Superior temporal gyrus (tissue), 1 donor: ENCODE results near the gene AARS1.
A peak's percentile ranks its signal among the peaks of the same experiment; 100 is the strongest.
"Not testable (repeated sequence)": the region's sequence is repeated elsewhere in the genome, so short reads cannot be mapped to it uniquely, and the experiment has no call there.

Source experiments
- DNase-seq: peaks from one replicate; pipeline ENCODE4 v3.0.0-alpha.2; 2016; ENCODE audit errors: extremely low spot score

Gene AARS1

GRCh38 chr16:70289229-70290094 is at the start of gene AARS1:
Gene AARS1 (minus strand): TSS chr16:70289506. CDS start chr16:70282763, 6,743 bp downstream.
- peak; percentile 100 for DNase-seq

- DNase-seq, result no peak
Measured at GRCh38 chr16:70337814-70338213, 48.5 kb upstream of the AARS1 start.

- not testable (repeated sequence) for DNase-seq
Measured at GRCh38 chr16:70332728-70333127, 43.4 kb upstream of the AARS1 start.

- no peak for DNase-seq
Measured at GRCh38 chr16:70331588-70332358, 42.5 kb upstream of the AARS1 start.

- DNase-seq, result no peak
Measured at GRCh38 chr16:70331091-70331490, 41.8 kb upstream of the AARS1 start.

GRCh38 chr16:70324998-70325747 is 35.9 kb upstream of the AARS1 start:
- DNase-seq, result no peak

- DNase-seq, result no peak
Measured at GRCh38 chr16:70320121-70320520, 30.8 kb upstream of the AARS1 start.

- not testable (repeated sequence) for DNase-seq
Measured at GRCh38 chr16:70307726-70308125, 18.4 kb upstream of the AARS1 start.

- DNase-seq, result no peak
Measured at GRCh38 chr16:70306880-70307279, 17.6 kb upstream of the AARS1 start.

GRCh38 chr16:70304892-70305448 is 15.7 kb upstream of the AARS1 start:
- DNase-seq, result no peak

- DNase-seq, result no peak
Measured at GRCh38 chr16:70302745-70303144, 13.4 kb upstream of the AARS1 start.

- no peak for DNase-seq
Measured at GRCh38 chr16:70301121-70301520, 11.8 kb upstream of the AARS1 start.

- peak; percentile 86 for DNase-seq
Measured at GRCh38 chr16:70298988-70299938, 10.0 kb upstream of the AARS1 start, which contains the start of gene DDX19B. Gene DDX19B (plus strand): TSS chr16:70299186. CDS start chr16:70299298, 112 bp downstream.

- DNase-seq, result no peak
Measured at GRCh38 chr16:70295634-70296033, 6.3 kb upstream of the AARS1 start.

- no peak for DNase-seq
Measured at GRCh38 chr16:70294385-70295025, 5.2 kb upstream of the AARS1 start.

GRCh38 chr16:70292148-70292547 is 2.8 kb upstream of the AARS1 start:
- not testable (repeated sequence) for DNase-seq

GRCh38 chr16:70290949-70291519 is 1.7 kb upstream of the AARS1 start:
- DNase-seq, result no peak

GRCh38 chr16:70287304-70287971 is 1.9 kb downstream of the AARS1 start:
- DNase-seq, result not testable (repeated sequence)

- peak; percentile 30 for DNase-seq
Measured at GRCh38 chr16:70276392-70276791, 12.9 kb downstream of the AARS1 start.
